Sciatic nerve (tissue), 2 donors: ENCODE results near the gene ZKSCAN1. TPM values are rescaled to one million over a fixed set of nuclear protein-coding genes. Genes with fewer than 3 reads are reported as not detected.

ENCODE experiments used
- ATAC-seq: fragments of 200-7000 bp; cut with Tn5 transposase; one replicate; pipeline ENCODE4 v1.9.1; 2020; ENCODE audit warnings: mild to moderate bottlenecking, moderate library complexity
- DNase-seq: peaks from one replicate; pipeline ENCODE4 v3.0.0-alpha.2; 2020; ENCODE audit warnings: low spot score
- intact Hi-C: fragments of 100-400 bp; cut with DNase I; formaldehyde crosslinking; loops from one replicate; pipeline ENCODE4 v1.14.2; 2022
- total RNA-seq: library from RNA; stranded (reverse); fragmentation: NEBNext Ultra II Directional; extraction: Animal tissue kit (Norgen Biotek cat#: 25700); gene quantifications from one replicate; pipeline ENCODE4 v1.2.1, GENCODE V29; 2021
- donor health status: DM: no; HTN: no; CAD: no.
- donor health status: DM: no; HTN: no; CAD: no.

The ZKSCAN1 gene
- total RNA-seq, 1 donor from 2014 or later = 96.9 TPM

- intact Hi-C loops = no loop called here
- peak; percentile 97 for ATAC-seq
- no peak for DNase-seq
These were observed 50.2 kb downstream of the ZKSCAN1 start for GRCh38 chr7:100065452-100066186.

DNA sequence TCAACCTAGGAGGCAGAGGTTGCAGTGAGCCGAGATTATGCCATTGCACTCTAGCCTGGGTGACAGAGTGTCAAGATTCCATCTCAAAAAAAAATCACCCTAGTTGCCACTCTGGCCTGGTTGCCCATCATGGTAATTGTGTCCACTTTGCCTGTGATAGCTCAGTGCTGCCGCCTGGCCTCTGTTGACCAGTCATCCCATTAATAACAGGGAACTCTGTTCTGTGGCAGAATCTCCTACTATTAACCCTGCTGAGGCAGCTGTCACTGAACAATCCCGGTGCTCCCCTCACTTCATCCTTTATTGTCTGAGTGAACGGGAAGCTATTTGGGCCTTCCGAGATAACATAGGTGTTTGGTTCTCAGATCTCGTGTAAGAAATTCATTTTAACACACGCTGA lies 51.6 kb downstream of the ZKSCAN1 start:
- intact Hi-C loops = no loop called here
- ATAC-seq (no peak), DNase-seq (no peak)

DNA sequence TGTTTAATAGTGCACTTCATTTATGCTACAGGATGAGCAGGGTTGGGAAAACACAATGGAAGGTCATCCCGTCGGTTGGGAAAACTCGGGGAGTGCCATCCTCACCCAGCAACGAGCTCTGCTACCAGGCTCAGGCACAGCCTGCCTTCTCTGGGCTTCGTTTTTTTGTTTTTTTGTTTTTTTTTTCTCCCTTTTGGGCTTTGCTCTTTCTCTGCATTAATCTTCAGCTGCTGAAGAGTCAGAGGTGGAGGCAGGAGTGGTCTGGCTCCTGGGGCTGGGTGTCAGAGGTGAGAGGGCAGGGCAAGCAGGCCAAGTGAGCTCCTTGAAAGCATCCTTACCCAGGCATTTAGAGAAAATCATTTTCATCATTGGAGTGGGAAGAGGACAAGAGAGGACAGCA lies 54.6 kb downstream of the ZKSCAN1 start:
- intact Hi-C loops = loop anchor here (10.0 kb wide), 1 partner anchor 75 kb away; no protein-coding TSS in a partner anchor
- ATAC-seq = no peak
- DNase-seq = no peak

DNA sequence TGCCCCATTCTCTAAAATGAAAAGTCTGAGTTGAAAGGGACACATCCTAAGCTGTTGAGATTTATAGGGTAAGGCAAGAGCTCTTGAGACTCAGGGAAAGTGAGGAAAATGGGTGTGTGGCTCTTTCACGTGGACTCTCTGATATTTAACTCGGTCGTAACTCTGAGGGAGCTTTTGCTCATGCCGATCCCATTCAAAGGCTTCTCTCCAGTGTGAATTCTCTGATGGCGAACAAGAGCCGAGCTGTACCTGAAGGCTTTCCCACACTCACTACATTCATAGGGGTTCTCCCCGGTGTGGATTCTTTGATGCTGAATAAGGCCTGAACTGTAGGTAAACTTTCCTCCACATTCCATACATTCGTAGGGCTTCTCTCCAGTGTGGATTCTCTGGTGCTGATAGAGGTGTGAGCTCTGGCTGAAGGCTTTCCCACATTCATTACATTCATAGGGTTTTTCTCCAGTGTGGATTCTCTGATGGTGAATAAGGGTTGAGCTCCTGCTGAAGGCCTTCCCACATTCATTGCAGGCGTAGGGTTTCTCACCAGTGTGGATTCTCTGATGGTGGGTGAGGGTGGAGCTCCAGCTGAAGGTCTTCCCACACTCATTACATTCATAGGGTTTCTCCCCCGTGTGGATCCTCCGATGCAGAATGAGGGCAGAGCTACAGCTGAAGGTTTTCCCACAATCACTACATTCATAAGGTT lies 55.8 kb downstream of the ZKSCAN1 start:
- no peak for ATAC-seq

DNA sequence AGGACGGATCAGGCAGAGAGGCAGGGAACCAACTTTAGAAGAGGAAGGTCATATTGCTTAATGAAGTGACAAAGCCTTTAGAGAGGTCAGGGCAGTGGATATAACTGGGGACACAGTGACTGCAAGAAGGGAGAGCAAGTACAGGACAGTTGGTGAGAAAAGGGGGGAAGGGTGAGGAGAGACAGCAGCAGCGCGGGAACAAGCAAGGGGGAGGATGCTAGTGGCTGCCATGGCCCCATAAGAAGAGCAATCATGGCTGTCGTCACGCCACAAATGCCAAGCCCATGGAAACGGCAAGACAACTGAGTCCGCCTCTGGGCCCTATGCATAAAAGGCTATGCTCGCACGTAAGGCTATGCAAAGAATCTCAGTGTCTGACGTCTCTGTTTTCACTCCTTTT lies 57.1 kb downstream of the ZKSCAN1 start:
- ATAC-seq = no peak
- intact Hi-C loops = loop anchor here (10.0 kb wide), 1 partner anchor 78 kb away; no protein-coding TSS in a partner anchor
- no peak for DNase-seq

More for the DNA sequence above, 55.8 kb downstream of the ZKSCAN1 start:
- intact Hi-C loops = loop anchor here (10.0 kb wide), 1 partner anchor 76 kb away; no protein-coding TSS in a partner anchor
- DNase-seq = no peak

DNA sequence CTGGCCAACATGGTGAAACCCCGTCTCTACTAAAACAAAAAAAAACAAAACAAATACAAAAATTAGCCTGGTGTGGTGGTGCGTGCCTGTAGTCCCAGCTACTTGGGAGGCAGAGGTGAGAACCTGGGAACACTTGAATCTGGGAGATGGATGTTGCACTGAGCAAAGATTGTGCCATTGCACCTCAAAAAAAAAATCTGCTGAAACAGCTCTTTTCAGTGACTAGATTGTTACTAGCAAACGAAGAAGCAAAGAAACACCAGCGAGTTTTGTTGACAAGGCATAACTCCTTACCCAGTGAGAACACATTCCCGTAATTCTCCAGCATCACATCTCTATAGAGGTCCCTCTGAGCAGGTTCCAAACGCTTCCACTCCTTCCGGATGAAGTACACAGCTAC lies 59.4 kb downstream of the ZKSCAN1 start:
- DNase-seq = no peak
- intact Hi-C loops = loop anchor here (10.0 kb wide), 1 partner anchor 80 kb away; no protein-coding TSS in a partner anchor
- no peak for ATAC-seq

GRCh38 chr7:100075418-100075817 lies 60.0 kb downstream of the ZKSCAN1 start:
- DNase-seq (no peak), ATAC-seq (no peak)

DNA sequence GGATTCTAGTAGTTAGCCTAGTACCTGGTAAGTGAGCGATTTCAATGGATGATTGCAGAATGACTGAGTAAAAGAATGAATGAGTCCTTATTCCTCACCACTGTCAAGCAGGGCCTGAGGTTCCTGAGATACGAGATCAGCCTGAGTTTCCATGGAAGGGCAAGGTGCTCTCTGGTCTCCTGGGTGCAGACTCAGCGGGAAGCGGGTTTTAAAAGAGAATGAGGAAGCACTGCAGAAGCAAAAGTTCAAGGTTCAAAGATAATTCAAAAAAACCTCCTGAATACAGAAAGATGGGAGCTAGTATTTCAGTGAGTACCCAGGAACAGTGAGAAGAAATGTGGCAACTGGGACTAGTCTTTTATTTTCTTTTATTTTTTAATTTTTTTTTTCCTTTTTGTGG lies 61.8 kb downstream of the ZKSCAN1 start:
- intact Hi-C loops = loop anchor here (10.0 kb wide), 1 partner anchor 82 kb away; no protein-coding TSS in a partner anchor
- ATAC-seq (no peak), DNase-seq (no peak)

More at GRCh38 chr7:100075418-100075817, 60.0 kb downstream of the ZKSCAN1 start:
- intact Hi-C loops = loop anchor here (10.0 kb wide), 1 partner anchor 81 kb away; no protein-coding TSS in a partner anchor

DNA sequence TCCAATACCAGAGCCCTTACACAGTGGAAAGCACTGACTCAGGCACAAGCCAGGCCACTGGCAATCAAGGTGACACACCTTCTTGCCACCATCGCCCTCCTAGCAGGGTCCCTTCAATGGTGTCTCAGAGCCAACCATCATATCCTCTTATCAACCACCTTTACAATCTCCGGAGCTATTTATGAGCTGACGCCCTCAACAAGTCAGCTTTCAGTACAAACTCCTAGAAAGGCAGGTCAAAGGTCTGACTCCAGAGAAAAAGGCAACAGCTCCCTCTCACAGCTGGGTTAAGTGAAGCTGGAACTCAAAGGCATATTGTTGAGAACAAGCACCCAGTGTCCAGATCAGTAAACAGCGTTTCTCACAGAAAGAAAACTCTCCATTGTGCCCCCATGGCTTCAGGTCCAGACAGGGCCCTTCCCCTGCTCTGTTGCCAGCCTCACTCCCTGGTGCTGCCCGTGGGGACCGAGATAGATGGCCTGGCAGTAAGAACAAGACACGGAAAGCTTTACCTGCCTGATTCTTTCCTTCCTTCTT lies 63.7 kb downstream of the ZKSCAN1 start:
- no peak for ATAC-seq
- no peak for DNase-seq
- intact Hi-C loops = loop anchor here (10.0 kb wide), 1 partner anchor 84 kb away; no protein-coding TSS in a partner anchor

DNA sequence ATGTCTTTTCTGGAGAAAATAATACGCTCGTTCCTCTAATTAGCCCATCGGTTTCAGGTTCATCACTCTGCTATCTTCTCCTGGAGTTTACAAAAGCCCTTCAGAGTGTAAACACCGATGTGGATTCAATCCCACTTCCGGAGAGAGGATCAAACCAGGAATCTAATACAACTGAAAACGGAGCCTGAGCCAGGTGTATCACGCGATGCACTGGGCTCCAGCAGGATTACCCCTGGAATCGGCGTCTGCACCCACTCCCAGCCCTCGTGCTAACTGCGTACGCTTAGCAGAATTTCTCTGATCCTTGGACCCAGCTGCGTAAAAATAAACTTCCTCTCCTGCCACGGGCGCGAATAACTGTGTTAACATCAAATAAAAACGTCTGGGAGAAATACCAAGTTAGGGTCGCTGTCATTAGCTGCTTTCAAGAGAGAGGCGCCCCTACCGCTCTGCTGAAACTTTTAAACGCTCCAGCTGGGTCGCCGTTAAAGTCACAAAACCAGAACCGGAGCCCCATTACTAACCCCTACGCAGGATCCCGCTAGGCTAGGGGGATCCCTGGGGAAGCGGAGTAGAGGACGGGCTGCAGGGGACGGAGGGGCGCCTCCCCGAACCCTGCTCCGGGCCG lies 65.6 kb downstream of the ZKSCAN1 start:
- intact Hi-C loops = no loop called here
- no peak for ATAC-seq
- no peak for DNase-seq

DNA sequence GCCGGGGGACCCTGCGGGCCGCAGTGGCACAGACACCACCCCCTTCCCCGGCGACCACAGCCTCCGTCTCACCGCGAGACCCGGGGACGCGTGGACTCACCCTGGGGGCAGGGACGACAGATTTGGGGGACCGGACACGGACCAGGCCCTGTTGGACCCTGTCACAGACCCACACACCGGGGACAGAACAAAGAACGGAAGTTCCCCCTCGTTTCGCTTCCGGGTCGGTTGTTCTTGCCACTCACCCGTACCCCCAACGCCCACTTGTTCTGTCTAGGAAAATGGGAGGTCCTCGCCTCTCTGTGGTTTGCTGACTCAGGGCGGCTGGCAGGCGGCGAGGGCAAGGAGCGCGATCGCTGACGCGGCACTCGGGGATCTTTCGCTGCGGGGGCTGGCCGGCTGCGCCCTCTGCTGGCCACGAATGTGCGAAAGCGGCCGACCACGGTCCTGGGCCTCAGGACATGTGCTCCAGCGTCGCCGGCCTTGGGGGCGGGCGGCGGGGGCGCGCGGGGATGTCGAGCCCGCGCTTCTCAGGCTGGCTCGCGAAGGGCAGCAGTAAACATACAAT lies 66.2 kb downstream of the ZKSCAN1 start, which contains the start of gene ZNF3:
Gene ZNF3 (minus strand): TSS at position 189 of the 568 bp plus-strand sequence. CDS start 4,366 bp downstream, outside the sequence.
- ATAC-seq (peak; percentile 98), DNase-seq (peak; percentile 98)
- intact Hi-C loops = no loop called here

DNA sequence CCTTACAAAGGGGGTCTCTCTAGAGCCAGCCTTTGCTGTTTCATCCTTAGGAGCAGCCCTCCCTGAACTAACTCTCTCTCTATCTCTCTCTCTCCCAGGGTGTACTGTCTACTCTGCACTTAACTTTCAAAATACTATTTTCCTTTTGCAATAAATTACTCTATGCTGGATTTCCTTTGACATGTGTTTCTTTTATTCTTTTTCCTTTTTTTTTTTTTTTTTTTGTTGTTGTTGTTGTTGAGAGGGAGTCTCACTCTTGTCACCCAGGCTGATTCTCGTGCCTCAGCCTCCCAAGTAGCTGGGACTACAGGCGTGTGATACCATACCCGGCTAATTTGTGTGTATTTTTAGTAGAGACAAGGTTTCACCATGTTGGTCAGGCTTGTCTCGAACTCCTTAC lies 67.6 kb downstream of the ZKSCAN1 start:
- intact Hi-C loops = no loop called here
- ATAC-seq (no peak), DNase-seq (no peak)

GRCh38 chr7:100085515-100085914 lies 70.1 kb downstream of the ZKSCAN1 start:
- DNase-seq (no peak), ATAC-seq (no peak)
- intact Hi-C loops = loop anchor here (5.0 kb wide), 1 partner anchor 1522 kb away; no protein-coding TSS in a partner anchor

DNA sequence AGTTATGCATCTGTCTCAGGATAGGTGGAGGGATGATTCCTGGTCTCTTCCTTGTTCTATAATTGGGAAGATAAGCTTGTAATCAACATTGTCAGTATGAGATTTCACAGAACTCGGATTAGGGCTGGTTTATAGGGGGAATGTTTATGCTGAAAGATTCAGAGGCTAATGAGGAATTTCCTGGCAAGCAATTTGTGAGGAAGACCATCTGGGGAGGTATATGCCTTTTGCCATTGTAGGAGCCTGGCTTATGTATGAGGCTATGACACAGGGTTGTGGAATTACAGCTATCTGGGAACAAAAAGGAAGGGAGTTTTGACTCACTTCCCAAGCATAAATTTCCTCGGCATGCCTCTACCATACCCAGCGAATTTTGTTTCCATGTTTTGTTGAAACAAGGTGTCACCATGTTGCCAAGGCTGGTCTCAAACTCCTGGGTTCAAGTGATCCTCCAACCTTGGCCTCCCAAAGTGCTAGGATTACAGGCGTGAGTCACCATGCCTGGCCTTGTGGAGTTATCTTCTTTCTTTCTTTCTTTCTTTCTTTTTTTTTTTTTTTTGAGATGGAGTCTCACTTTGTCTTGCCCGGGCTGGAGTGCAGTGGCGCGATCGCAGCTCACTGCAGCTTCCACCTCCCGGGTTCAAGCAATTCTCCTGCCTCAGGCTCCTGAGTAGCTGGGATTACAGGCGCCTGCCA lies 71.8 kb downstream of the ZKSCAN1 start:
- intact Hi-C loops = loop anchor here (5.0 kb wide), 1 partner anchor 1520 kb away; no protein-coding TSS in a partner anchor
- ATAC-seq (no peak), DNase-seq (no peak)

DNA sequence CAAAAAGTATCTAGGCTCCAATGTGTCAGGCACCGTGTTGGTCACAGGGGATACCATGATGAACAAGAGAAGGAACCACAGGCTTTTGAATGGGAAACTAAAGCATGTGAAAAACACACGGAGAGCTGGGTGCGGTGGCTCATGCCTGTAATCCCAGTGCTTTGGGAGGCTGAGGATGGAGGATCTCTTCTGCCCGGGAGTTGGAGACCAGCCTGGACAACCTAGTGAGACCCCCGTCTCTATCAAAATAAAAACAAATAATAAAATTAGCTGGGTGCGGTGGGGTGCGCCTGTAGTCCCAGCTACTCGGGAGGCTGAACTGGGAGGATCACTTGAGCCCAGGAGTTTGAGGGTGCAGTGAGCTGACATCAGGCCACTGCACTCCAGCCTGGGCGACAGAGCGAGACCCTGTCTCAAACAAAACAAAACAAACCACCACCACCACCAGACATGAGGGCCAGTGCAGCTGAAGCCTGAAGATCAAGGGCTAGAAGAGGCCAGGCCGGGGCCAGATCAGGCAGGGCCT lies 72.8 kb downstream of the ZKSCAN1 start:
- intact Hi-C loops = loop anchor here (5.0 kb wide), 1 partner anchor 1519 kb away; no protein-coding TSS in a partner anchor
- ATAC-seq = peak; percentile 3
- no peak for DNase-seq

DNA sequence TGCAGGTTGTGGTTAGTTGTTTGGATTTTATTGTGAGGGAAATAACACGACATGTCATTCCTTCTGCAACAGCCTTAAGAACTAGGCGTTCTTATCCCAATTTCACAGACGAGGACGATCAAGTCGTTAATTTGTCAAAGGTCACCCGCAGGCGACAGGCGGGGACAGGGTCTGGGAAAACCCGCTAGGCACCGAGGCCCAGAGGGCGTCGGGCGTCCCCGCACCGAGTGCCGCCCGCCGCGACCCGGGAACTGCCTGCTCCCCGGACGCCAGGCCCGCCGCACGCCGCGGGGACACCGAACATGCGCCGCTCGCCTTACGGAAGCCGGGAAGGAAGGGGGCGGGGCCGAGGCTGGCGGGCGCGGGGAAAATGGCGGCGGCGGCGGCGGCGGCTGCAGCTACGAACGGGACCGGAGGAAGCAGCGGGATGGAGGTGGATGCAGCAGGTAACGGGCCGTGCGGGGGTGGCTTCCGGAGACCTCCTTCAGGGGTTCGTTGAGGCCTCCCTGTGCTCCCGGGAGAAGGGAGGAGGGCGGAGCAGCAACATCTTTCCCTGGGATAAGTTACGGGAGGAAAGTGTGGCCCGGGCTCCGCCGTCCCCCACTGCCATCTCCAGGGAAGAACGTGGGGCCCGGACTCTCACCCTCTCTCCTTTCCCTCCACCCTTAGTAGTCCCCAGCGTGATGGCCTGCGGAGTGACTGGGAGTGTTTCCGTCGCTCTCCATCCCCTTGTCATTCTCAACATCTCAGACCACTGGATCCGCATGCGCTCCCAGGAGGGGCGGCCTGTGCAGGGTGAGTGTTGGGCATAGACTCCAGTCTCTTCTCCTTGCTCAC lies 73.4 kb downstream of the ZKSCAN1 start, which contains the start of gene COPS6:
Gene COPS6 (plus strand): TSS at position 349 of the 837 bp plus-strand sequence. CDS start 22 bp downstream, at position 371.
- peak; percentile 92 for DNase-seq
- ATAC-seq = peak; percentile 88
- intact Hi-C loops = loop anchor here (5.0 kb wide), 1 partner anchor 1518 kb away; no protein-coding TSS in a partner anchor
